Neural cell (in vitro differentiated cells): ENCODE data around the gene CXCL17. TPM values are rescaled to one million over a fixed set of nuclear protein-coding genes. Genes with fewer than 3 reads are reported as not detected.

ENCODE experiments used
- H2AFZ ChIP-seq: fragments of 200-600, 300-800 bp; sonication (generic), shearing (Covaris generic); 2 replicates; pipeline ENCODE4 v1.6.0; 2014; ENCODE audit warnings: low read depth, mild to moderate bottlenecking, antibody characterized with exemption, low read length, moderate library complexity
- H3F3A ChIP-seq: fragments of 200-600 bp; shearing (Covaris generic); 2 replicates; pipeline ENCODE4 v1.6.1; 2016; ENCODE audit warnings: mild to moderate bottlenecking, moderate library complexity, mixed read lengths, antibody characterized with exemption, low read length; ENCODE audit not compliant: insufficient read depth, poor library complexity, severe bottlenecking
- H3K27ac ChIP-seq: fragments of 200-600, 300-800 bp; sonication (generic), shearing (Covaris generic); 2 replicates; pipeline ENCODE4 v1.5.1; 2014; ENCODE audit warnings: mild to moderate bottlenecking, low read length, moderate library complexity
- H3K27me3 ChIP-seq: fragments of 300-800, 200-600 bp; sonication (generic), shearing (Covaris generic); 2 replicates; pipeline ENCODE4 v1.6.0; 2014; ENCODE audit warnings: mild to moderate bottlenecking, low read depth, low read length, moderate library complexity; ENCODE audit not compliant: insufficient read depth
- H3K36me3 ChIP-seq: fragments of 300-800, 200-600 bp; sonication (generic), shearing (Covaris generic); 2 replicates; pipeline ENCODE4 v1.5.1; 2014; ENCODE audit warnings: mild to moderate bottlenecking, antibody characterized with exemption, low read length, moderate library complexity; ENCODE audit not compliant: insufficient read depth
- H3K4me2 ChIP-seq: fragments of 300-800, 200-600 bp; sonication (generic), shearing (Covaris generic); 2 replicates; pipeline ENCODE4 v1.6.0; 2014; ENCODE audit warnings: mild to moderate bottlenecking, low read length
- H3K4me3 ChIP-seq: fragments of 300-800, 200-600 bp; sonication (generic), shearing (Covaris generic); 2 replicates; pipeline ENCODE4 v1.5.1; 2014; ENCODE audit warnings: mild to moderate bottlenecking, low read length, moderate library complexity
- H3K79me2 ChIP-seq: fragments of 200-600 bp; shearing (Covaris generic); replicated peaks from 2 replicates; pipeline ENCODE4 v1.6.0; 2014; ENCODE audit warnings: mild to moderate bottlenecking, low read length, moderate library complexity; ENCODE audit not compliant: insufficient read depth
- H3K9ac ChIP-seq: fragments of 300-800, 200-600 bp; sonication (generic), shearing (Covaris generic); 2 replicates; pipeline ENCODE4 v1.6.1; 2016; ENCODE audit warnings: mild to moderate bottlenecking, low read length, mixed read lengths
- H3K9me2 ChIP-seq: fragments of 200-600 bp; shearing (Covaris generic); 2 replicates; pipeline ENCODE4 v1.6.1; 2016; ENCODE audit warnings: mild to moderate bottlenecking, low read length, mixed read lengths; ENCODE audit not compliant: insufficient read depth
- H3K9me3 ChIP-seq: fragments of 200-600, 300-800 bp; sonication (generic), shearing (Covaris generic); 2 replicates; pipeline ENCODE4 v1.6.1; 2016; ENCODE audit warnings: mild to moderate bottlenecking, mixed run types, low read length, moderate library complexity, mixed read lengths
- H4K20me1 ChIP-seq: fragments of 200-600 bp; shearing (Covaris generic); 2 replicates; pipeline ENCODE4 v1.6.1; 2016; ENCODE audit warnings: mild to moderate bottlenecking, mixed run types; ENCODE audit not compliant: insufficient read depth
- CTCF ChIP-seq: fragments of 450-650 bp; IDR thresholded peaks from 2 replicates; pipeline ENCODE4 v1.5.1; 2014; ENCODE audit warnings: antibody characterized with exemption, mild to moderate bottlenecking, moderate library complexity; ENCODE audit not compliant: poor library complexity, severe bottlenecking
- EP300 ChIP-seq: fragments of 450-650 bp; conservative IDR thresholded peaks from 2 replicates; pipeline ENCODE4 v1.6.1; 2014; ENCODE audit warnings: antibody characterized with exemption, mild to moderate bottlenecking, moderate library complexity; ENCODE audit not compliant: poor library complexity, severe bottlenecking
- EZH2 ChIP-seq: fragments of 200-600, 300-800 bp; shearing (Covaris generic), sonication (generic); IDR thresholded peaks from 2 replicates; pipeline ENCODE4 v1.6.1; 2014; ENCODE audit warnings: antibody characterized with exemption, low read length, borderline replicate concordance, mild to moderate bottlenecking; ENCODE audit not compliant: insufficient read depth, poor library complexity, severe bottlenecking
- MXI1 ChIP-seq: fragments of 450-650 bp; conservative IDR thresholded peaks from 2 replicates; pipeline ENCODE4 v1.6.1; 2014; ENCODE audit warnings: antibody characterized with exemption, mild to moderate bottlenecking; ENCODE audit not compliant: poor library complexity, severe bottlenecking
- POLR2AphosphoS5 ChIP-seq: IDR thresholded peaks from 2 replicates; pipeline ENCODE4 v1.6.1; 2012
- RAD21 ChIP-seq: fragments of 450-650 bp; conservative IDR thresholded peaks from 2 replicates; pipeline ENCODE4 v1.6.1; 2014; ENCODE audit warnings: antibody characterized with exemption, mild to moderate bottlenecking, moderate library complexity
- REST ChIP-seq: IDR thresholded peaks from 2 replicates; pipeline ENCODE4 v1.6.1; 2012; ENCODE audit warnings: borderline replicate concordance
- SMC3 ChIP-seq: fragments of 450-650 bp; conservative IDR thresholded peaks from 2 replicates; pipeline ENCODE4 v1.6.1; 2014; ENCODE audit warnings: antibody characterized with exemption, mild to moderate bottlenecking, moderate library complexity; ENCODE audit not compliant: poor library complexity
- TAF1 ChIP-seq: IDR thresholded peaks from 2 replicates; pipeline ENCODE4 v1.6.1; 2012; ENCODE audit warnings: low read depth
- polyA plus RNA-seq: library from polyadenylated mRNA; depleted of rRNA; stranded (reverse); fragments of >200 nt; gene quantifications from 2 replicates; pipeline ENCODE4 v1.2.3, GENCODE V29; 2014

Gene CXCL17
- polyA plus RNA-seq, 1 donor from 2014 or later = not detected

GRCh38 chr19:42471554-42472249 lies 29.0 kb upstream of the CXCL17 start:
- Histone ChIP-seq H3K27ac (no peak overlapping the region), H3K9me3 (no peaks in the 10 kb centered on the region), H3K9me2 (no peaks in the 10 kb centered on the region), H3K79me2 (no peaks in the 10 kb centered on the region), H3K36me3 (no peaks in the 10 kb centered on the region), H3K27me3 (no peaks in the 10 kb centered on the region), H3K4me2 (no peak overlapping the region), H4K20me1 (no peaks in the 10 kb centered on the region), H2AFZ (no peak overlapping the region), H3K9ac (no peak overlapping the region), H3F3A (no peaks in the 10 kb centered on the region), H3K4me3 (no peak overlapping the region)
- no peak for TF ChIP-seq SMC3
- no peak for TF ChIP-seq EZH2
- TF ChIP-seq CTCF = no peak
- TF ChIP-seq EP300 = no peak
- TF ChIP-seq REST = no peak

- Histone ChIP-seq H3K27ac (no peak overlapping the region), H2AFZ (no peak overlapping the region), H3K36me3 (no peaks in the 10 kb centered on the region), H3K9ac (no peak overlapping the region), H4K20me1 (no peaks in the 10 kb centered on the region), H3K79me2 (no peaks in the 10 kb centered on the region), H3K4me2 (no peak overlapping the region), H3K9me3 (no peaks in the 10 kb centered on the region), H3K9me2 (no peaks in the 10 kb centered on the region), H3K4me3 (no peak overlapping the region), H3K27me3 (no peaks in the 10 kb centered on the region), H3F3A (no peaks in the 10 kb centered on the region)
- TF ChIP-seq CTCF (no peak), EP300 (no peak), POLR2AphosphoS5 (no peak), TAF1 (no peak), REST (no peak), RAD21 (no peak), SMC3 (no peak), MXI1 (no peak), EZH2 (no peak)
Observed at GRCh38 chr19:42469311-42470235, 26.8 kb upstream of the CXCL17 start.
